GM21360 (cell line): Measurements from ENCODE around the gene MAFF.
"Not testable (repeated sequence)": the region's sequence is repeated elsewhere in the genome, so short reads cannot be mapped to it uniquely, and the experiment has no call there.

Source experiments
- ATAC-seq: cut with Tn5 transposase; IDR thresholded peaks from one replicate; pipeline ENCODE4 v1.9.1; 2021; ENCODE audit warnings: mild to moderate bottlenecking, moderate library complexity; ENCODE audit not compliant: unreplicated experiment

Gene MAFF

GRCh38 chr22:38201711-38202436 is at the start of gene MAFF:
TSS of gene MAFF (plus strand) at chr22:38201994. CDS start at chr22:38213854, 11,860 bp downstream.
- peak; percentile 53 for ATAC-seq

GRCh38 chr22:38153821-38154562 is 47.8 kb upstream of the MAFF start:
- no peak for ATAC-seq

GRCh38 chr22:38154563-38154915 is 47.3 kb upstream of the MAFF start:
- not testable (repeated sequence) for ATAC-seq

DNA sequence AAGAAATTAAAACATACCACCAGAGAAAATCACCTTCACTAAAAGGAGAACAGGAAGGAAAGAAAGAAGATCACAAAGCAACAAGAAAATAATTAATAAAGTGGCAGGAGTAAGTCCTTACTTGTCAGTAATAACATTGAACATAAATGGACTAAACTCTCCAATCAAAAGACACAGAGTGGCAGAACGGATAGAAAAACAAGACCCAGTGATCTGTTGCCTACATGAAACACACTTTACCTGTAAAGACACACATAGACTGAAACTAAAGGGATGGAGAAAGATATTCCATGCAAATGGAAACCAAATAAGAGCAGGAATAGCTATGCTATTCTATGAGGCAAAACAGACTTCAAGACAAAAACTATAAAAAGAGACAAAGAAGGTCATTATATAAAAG is 46.1 kb upstream of the MAFF start:
- ATAC-seq = no peak

- no peak for ATAC-seq
Observed at GRCh38 chr22:38162881-38163843, 38.6 kb upstream of the MAFF start.

GRCh38 chr22:38163844-38164550 is 37.8 kb upstream of the MAFF start:
- ATAC-seq = no peak

GRCh38 chr22:38164551-38164918 is 37.3 kb upstream of the MAFF start:
- ATAC-seq = no peak

GRCh38 chr22:38165922-38166593 is 35.7 kb upstream of the MAFF start:
- no peak for ATAC-seq

GRCh38 chr22:38167988-38168407 is 33.8 kb upstream of the MAFF start:
- no peak for ATAC-seq

GRCh38 chr22:38169116-38169515 is 32.7 kb upstream of the MAFF start:
- ATAC-seq = no peak

GRCh38 chr22:38170469-38170868 is 31.3 kb upstream of the MAFF start:
- no peak for ATAC-seq

DNA sequence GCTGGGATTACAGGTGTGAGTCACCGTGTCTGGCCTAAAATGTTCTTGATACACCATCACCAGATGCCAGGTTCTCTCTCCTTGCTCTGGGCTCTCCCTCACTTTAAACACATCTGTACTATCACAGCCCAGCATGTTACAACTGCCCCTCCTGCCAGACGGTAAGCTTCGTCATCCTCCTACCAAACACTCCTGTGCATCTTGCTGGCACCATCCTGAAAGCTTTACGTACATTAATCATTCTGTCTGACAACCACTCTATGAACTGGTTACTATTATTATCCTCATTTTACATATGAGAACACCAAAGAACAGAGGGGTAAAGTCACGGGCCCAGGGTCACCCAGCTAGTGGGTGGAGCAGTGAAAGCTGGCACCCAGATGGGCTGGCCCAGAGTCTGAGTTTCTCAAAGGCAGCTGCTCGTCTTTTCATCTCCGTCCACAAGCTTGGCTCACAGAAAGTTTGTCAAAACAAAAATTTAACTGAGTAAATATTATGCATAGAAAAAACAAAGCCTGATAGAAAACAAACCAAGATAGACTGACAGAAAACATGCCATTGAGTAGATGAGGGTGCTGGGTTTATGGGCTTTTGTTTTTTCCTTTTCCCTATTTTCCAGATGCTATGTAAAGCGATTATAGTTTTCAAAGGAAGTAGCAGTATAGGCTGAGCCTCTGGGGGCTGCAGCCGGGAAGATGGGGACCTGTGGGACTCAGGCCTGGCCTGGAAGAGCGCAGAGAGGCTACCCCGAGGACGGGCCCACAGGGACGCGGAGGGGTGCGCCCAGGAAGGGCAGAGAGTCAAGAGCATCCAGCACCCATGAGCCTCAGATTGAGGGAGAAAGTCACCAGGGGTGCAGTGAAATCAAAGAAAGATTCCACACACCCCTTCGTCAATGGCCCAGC is 29.6 kb upstream of the MAFF start:
- ATAC-seq = no peak

DNA sequence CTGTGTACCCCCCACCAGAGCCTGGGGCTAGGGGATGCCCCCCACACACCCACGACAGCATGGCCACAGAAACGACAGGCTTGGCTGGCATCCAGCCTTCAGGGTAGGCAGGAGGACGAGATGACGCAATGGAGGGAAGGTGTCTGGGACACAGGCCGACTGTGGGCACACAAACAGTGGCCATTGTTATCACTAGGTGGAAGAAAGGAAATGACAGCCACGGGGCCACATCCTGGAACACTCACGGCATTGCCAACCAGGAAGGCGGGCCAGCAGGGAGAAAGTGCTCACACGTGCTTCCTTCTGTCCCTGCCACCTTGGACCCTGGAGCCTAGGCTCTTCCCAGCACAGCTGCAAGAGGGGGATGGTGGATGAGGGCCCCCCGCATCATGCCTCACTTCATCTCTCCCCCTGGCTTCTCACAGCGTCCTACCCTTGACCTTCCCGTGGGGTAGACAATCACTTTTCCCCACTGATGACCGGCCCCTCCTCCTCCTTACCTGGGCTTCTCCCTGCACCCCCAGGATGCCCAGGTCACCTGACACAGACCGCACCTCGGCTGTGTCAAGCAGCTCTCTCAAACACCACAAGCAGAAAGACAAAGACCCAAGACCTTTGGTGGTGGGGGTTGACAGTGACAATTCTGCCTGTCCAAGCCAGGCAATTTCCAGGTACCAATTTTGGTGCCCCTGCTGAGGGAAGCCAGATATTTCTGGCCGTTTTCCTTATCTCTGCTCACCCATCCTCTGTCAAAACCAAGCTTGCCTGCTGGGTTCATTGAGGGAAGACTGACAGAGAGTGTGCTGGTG is 28.8 kb upstream of the MAFF start:
- ATAC-seq = no peak

- no peak for ATAC-seq
Observed at GRCh38 chr22:38173641-38173906, 28.2 kb upstream of the MAFF start.

DNA sequence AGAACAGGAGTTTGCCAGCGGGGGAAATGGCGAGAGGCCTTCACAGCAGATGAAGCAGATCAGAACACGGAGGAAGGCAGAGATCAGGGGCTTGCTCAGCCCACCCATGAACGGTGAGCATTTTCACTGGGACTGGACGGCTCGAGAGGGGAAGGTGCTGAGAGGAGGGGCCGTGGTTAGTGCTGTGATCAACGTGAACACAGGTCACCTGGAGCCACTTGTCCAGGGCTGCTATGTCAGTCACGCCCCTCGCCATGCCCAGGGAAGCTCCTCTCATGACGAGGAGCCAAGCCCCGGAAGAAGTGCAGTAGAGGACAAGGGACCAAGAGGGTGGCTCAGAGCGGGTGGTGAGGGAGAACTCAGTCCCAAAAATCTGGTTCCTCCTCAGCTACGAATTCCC is 27.2 kb upstream of the MAFF start:
- no peak for ATAC-seq

GRCh38 chr22:38175206-38176118 is 26.3 kb upstream of the MAFF start:
- no peak for ATAC-seq

GRCh38 chr22:38176170-38176741 is 25.5 kb upstream of the MAFF start:
- ATAC-seq = no peak
